Progenitor cell of endocrine pancreas (in vitro differentiated cells): ENCODE data around the gene KCNMA1. TPM values are rescaled to one million over a fixed set of nuclear protein-coding genes. Genes with fewer than 3 reads are reported as not detected.

Experiments
- DNase-seq: peaks from one replicate; pipeline ENCODE4 v3.0.0; 2021; ENCODE audit warnings: low spot score; ENCODE audit not compliant: unreplicated experiment
- H3K27ac Mint-ChIP-seq: 2 replicates; pipeline ENCODE4 v1.8.0; 2021; ENCODE audit warnings: mild to moderate bottlenecking, moderate library complexity, mixed read lengths
- H3K27me3 Mint-ChIP-seq: 2 replicates; pipeline ENCODE4 v1.8.0; 2021; ENCODE audit warnings: mixed read lengths
- H3K36me3 Mint-ChIP-seq: 2 replicates; pipeline ENCODE4 v1.8.0; 2022; ENCODE audit warnings: mixed read lengths; ENCODE audit not compliant: insufficient read depth
- H3K4me1 Mint-ChIP-seq: 2 replicates; pipeline ENCODE4 v1.8.0; 2021; ENCODE audit warnings: low read depth, mixed read lengths
- H3K4me3 Mint-ChIP-seq: 2 replicates; pipeline ENCODE4 v1.8.0; 2021; ENCODE audit warnings: low read depth, mild to moderate bottlenecking, moderate library complexity, mixed read lengths
- H3K9me3 Mint-ChIP-seq: 2 replicates; pipeline ENCODE4 v1.8.0; 2021; ENCODE audit warnings: low read depth, mixed read lengths
- CTCF ChIP-seq: fragments of 200-600 bp; sonication (generic); IDR thresholded peaks from one replicate; pipeline ENCODE4 v1.5.0; 2021; ENCODE audit warnings: antibody characterized with exemption, mild to moderate bottlenecking; ENCODE audit not compliant: unreplicated experiment
- total RNA-seq: library from RNA; stranded (reverse); gene quantifications from 2 replicates; pipeline ENCODE4 v1.2.1, GENCODE V29; 2021

The KCNMA1 gene
- total RNA-seq, 1 donor from 2014 or later: 5.8 TPM

- TF ChIP-seq CTCF: no peak
- Mint-ChIP-seq H3K9me3 (no peaks in the 10 kb centered on the region), H3K27me3 (peaks cover 10% of the 10 kb centered on the region), H3K4me1 (peaks cover 25% of the 10 kb centered on the region), H3K27ac (no peak overlapping the region), H3K4me3 (no peak overlapping the region), H3K36me3 (no peaks in the 10 kb centered on the region)
- DNase-seq: no peak
Measured at GRCh38 chr10:76882245-76882644, 755.4 kb downstream of the KCNMA1 start.

GRCh38 chr10:76881477-76882220 lies 756.0 kb downstream of the KCNMA1 start:
- TF ChIP-seq CTCF: no peak
- Mint-ChIP-seq H3K4me1 (peaks cover 25% of the 10 kb centered on the region), H3K4me3 (no peak overlapping the region), H3K9me3 (no peaks in the 10 kb centered on the region), H3K36me3 (no peaks in the 10 kb centered on the region), H3K27ac (no peak overlapping the region), H3K27me3 (peaks cover 12% of the 10 kb centered on the region)
- no peak for DNase-seq

GRCh38 chr10:76880931-76881330 lies 756.7 kb downstream of the KCNMA1 start:
- Mint-ChIP-seq H3K4me3 (no peak overlapping the region), H3K9me3 (no peaks in the 10 kb centered on the region), H3K4me1 (peaks cover 22% of the 10 kb centered on the region), H3K27ac (no peak overlapping the region), H3K36me3 (no peaks in the 10 kb centered on the region), H3K27me3 (peaks cover 14% of the 10 kb centered on the region)
- no peak for DNase-seq
- TF ChIP-seq CTCF: no peak

GRCh38 chr10:76879116-76879913 lies 758.3 kb downstream of the KCNMA1 start:
- peaks cover 20% of the 10 kb centered on the region for H3K4me1 Mint-ChIP-seq
- no peak for DNase-seq
- peak overlapping the region; percentile 14 for H3K4me3 Mint-ChIP-seq
- no peak for TF ChIP-seq CTCF
- peaks cover 14% of the 10 kb centered on the region for H3K27me3 Mint-ChIP-seq
- no peaks in the 10 kb centered on the region for H3K36me3 Mint-ChIP-seq
- no peaks in the 10 kb centered on the region for H3K9me3 Mint-ChIP-seq
- peak overlapping the region; percentile 74 for H3K27ac Mint-ChIP-seq

- H3K9me3 Mint-ChIP-seq: no peaks in the 10 kb centered on the region
- H3K27me3 Mint-ChIP-seq: peaks cover 19% of the 10 kb centered on the region
- H3K4me1 Mint-ChIP-seq: peaks cover 21% of the 10 kb centered on the region
- no peak for DNase-seq
- no peak overlapping the region for H3K27ac Mint-ChIP-seq
- TF ChIP-seq CTCF: no peak
- H3K36me3 Mint-ChIP-seq: no peaks in the 10 kb centered on the region
- H3K4me3 Mint-ChIP-seq: no peak overlapping the region
Measured at GRCh38 chr10:76878514-76878913, 759.1 kb downstream of the KCNMA1 start.
